Heart left ventricle (tissue), 13 donors: ENCODE measurements around the gene SYDE2.

Source experiments
- CTCF ChIP-seq, 12 donors: fragments of 200-600 bp; sonication (generic) in 4 of 12; IDR thresholded peaks; one replicate each; pipeline versions ENCODE4 v1.5.0 to v1.8.0; 2018 to 2022; ENCODE audit warnings: antibody characterized with exemption in 12 of 12, mild to moderate bottlenecking in 5 of 12
- POLR2A ChIP-seq, 2 donors: fragments of 450-650 bp; IDR thresholded peaks; one replicate each; pipeline ENCODE4 v1.6.1; 2017; ENCODE audit warnings: antibody characterized with exemption in 2 of 2, mild to moderate bottlenecking in 2 of 2, moderate library complexity in 2 of 2
- donor health status: ischemic (EF 13 %, LVEDD 7.1; RV severe dilation, severe dysfunction).
- donor health status: DM: no; HTN: yes; CAD: no.
- donor health status: DM: no; HTN: no; CAD: no.
- donor health status: ischemic (EF 25% LVEDD 6.9; RV normal size, moderate dysfunction).
- donor health status: ischemic (EF 25% LVEDD 5.7; RV mildly dilated, moderate dysfunction).
- donor health status: ischemic (EF 35%, LVEDD 5.7; RV mildly dilated, moderate dysfunction).
- donor health status: nonischemic (EF 11% LVEDD 7.7; RV severe dilation, severe dysfunction).
- donor health status: DM: yes; HTN: yes; CAD: no.
- donor health status: PGD.
- donor health status: ischemic (EF 29% LVEDD 5.4; RV normal size, mild dysfunction).
- donor health status: nonischemic (EF 23%, LVEDD 6.1; RV moderate dilation, normal function).

GRCh38 chr1:85146972-85147359, 53.9 kb downstream of the SYDE2 start:
- TF ChIP-seq POLR2A (IDR thresholded peaks at IDR 0.05): no peak
- no peak for TF ChIP-seq CTCF (IDR thresholded peaks at IDR 0.05)
